AG10803 (cell line): Measurements from ENCODE around the gene SEPTIN7.

ENCODE experiments used
- DNase-seq: peaks from one replicate; pipeline ENCODE4 v3.0.0; 2010; ENCODE audit warnings: low read depth
- H3K4me3 ChIP-seq: 2 replicates; pipeline ENCODE4 v1.5.1; 2011; ENCODE audit warnings: mild to moderate bottlenecking, low read length, control low read depth
- TF ChIP-seq, protein P1 (sequence below): conservative IDR thresholded peaks from 2 replicates; pipeline ENCODE4 v1.5.1; 2011; ENCODE audit warnings: mild to moderate bottlenecking, low read length, control low read depth, inconsistent platforms

The SEPTIN7 gene

DNA sequence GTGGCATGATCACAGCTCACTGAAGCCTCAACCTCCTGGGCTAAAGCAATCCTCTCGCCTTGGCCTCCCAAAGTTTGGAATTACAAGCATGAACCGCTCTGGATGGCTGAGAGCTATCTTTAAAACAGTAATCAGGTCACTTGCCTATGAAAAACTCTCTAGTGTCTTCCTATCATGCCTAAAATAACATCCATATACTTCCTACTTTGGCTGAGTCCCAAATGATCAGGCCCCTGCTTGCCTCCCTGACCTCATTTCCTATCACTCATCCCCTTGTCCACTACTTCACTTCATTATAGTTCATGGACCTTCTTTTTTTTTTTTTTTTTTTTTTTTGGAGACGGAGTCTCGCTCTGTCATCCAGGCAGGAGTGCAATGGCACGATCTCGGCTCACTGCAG lies 28.0 kb downstream of the SEPTIN7 start:
- DNase-seq, result no peak
- TF ChIP-seq, protein P1, sequence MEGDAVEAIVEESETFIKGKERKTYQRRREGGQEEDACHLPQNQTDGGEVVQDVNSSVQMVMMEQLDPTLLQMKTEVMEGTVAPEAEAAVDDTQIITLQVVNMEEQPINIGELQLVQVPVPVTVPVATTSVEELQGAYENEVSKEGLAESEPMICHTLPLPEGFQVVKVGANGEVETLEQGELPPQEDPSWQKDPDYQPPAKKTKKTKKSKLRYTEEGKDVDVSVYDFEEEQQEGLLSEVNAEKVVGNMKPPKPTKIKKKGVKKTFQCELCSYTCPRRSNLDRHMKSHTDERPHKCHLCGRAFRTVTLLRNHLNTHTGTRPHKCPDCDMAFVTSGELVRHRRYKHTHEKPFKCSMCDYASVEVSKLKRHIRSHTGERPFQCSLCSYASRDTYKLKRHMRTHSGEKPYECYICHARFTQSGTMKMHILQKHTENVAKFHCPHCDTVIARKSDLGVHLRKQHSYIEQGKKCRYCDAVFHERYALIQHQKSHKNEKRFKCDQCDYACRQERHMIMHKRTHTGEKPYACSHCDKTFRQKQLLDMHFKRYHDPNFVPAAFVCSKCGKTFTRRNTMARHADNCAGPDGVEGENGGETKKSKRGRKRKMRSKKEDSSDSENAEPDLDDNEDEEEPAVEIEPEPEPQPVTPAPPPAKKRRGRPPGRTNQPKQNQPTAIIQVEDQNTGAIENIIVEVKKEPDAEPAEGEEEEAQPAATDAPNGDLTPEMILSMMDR, result no peak
- no peak overlapping the region for H3K4me3 ChIP-seq

DNA sequence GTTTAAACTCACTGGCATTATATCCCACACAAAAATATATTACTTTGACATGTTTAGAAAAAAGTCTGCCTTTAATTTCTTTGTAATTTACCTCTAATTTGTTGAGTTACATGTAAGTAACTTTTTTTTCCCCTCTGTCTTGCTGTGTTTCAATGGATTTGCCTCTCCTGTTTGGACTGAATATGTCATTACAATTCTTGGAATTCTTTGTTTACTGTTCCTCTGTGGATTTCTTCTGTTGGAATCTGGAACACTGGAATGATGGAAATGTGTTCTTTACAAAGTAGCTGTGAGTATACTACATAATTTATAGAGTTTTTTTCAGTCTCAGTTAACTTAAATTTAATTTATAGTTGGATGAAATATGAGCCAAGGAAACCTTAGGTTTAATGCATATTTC lies 30.4 kb downstream of the SEPTIN7 start:
- H3K4me3 ChIP-seq, result no peak overlapping the region
- peak; percentile 65 for DNase-seq
- TF ChIP-seq, protein P1, result no peak

DNA sequence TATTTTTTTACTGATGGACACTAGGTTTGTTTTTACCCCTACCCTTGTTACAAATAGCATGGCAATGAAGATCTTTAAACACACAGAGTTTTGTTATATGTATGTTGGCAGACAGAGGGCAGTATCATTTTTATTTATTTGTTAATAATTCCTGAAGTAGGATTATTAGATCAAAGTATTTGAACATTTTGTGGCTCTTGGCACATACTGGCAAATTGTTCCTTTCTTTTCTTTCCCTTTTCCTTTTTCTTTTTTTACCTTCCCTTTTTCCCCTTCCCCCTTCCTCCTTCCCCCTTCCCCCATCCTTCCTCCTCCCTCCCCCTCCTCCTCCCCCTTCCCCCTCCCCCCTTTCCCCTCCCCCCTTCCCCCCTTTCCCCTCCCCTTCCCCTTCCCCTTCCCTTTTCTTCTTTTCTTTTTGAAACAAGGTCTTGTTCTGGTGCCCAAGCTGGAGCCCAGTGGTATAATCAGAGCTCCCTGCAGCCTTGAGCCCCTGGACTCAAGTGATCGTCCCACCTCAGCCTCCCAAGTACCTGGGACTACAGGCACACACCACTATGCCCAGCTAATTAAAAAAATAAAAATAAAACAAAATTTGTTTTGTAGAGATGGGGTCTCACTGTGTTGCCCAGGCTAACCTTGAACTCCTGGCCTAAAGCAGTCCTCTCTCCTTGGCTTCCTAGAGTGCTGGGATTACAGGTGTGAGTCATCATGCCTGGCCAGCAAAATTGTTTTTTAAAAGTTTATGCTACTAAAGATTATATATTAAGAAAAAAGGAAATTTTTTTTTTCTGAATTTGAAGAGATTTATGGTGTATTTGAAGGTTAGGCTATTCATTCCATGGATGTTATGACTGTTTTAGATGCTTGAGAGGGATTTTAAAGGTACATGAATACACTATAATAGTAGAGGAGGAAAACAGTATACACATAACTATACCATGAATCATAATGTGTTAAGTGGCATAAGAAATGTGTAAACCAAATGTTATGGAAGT lies 39.3 kb downstream of the SEPTIN7 start:
- peak; percentile 91 for DNase-seq
- H3K4me3 ChIP-seq, result no peak overlapping the region
- TF ChIP-seq, protein P1, result no peak

DNA sequence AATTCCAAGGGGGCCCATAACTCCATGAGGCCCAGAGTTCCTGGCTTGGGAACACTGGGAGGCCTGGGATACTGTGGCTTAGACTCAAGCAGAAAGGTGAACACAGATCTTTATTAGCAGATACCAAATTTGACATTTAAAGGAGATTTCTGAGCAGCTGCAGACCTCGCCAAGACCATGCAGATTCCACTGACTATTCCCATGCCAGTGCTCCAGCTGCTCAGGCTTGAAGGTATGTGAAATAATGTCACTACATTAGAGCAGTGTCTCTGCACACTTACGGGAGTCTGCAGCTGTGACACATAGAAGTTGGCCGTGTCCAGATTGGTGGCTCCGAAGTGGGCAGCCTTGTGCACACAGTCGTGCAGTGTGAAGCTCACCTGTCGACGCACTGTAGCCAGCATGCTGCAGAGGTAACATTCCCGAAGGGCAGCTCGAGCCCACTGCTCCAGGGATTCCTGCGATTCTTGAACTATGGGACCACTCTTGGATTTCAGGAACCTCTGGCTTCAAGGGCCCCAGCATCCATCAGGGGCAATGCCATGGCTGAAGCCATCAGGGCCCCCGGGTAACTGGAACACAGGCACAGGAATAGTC lies 46.1 kb downstream of the SEPTIN7 start:
- TF ChIP-seq, protein P1, result no peak
- DNase-seq, result no peak
- H3K4me3 ChIP-seq, result no peak overlapping the region

DNA sequence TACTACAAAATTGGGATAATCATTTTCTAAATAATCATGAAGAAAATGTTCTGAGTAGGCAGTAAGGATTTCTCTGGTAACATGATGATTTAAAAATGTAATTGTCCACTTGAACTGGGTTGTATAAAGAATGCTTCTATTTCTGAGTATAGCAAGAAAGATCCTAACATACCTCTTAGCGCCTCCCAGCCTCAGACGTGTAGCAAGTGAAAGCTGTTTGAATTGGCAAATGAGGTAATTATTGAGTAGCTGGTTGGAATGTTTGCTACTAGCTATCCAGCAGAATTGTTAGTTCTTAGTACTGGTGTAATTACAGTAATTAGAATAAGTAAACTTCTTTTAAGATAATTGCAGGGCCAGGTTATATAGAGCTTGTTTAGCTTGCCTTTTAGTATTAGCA lies 47.9 kb downstream of the SEPTIN7 start:
- no peak overlapping the region for H3K4me3 ChIP-seq
- TF ChIP-seq, protein P1, result no peak
- peak; percentile 13 for DNase-seq

DNA sequence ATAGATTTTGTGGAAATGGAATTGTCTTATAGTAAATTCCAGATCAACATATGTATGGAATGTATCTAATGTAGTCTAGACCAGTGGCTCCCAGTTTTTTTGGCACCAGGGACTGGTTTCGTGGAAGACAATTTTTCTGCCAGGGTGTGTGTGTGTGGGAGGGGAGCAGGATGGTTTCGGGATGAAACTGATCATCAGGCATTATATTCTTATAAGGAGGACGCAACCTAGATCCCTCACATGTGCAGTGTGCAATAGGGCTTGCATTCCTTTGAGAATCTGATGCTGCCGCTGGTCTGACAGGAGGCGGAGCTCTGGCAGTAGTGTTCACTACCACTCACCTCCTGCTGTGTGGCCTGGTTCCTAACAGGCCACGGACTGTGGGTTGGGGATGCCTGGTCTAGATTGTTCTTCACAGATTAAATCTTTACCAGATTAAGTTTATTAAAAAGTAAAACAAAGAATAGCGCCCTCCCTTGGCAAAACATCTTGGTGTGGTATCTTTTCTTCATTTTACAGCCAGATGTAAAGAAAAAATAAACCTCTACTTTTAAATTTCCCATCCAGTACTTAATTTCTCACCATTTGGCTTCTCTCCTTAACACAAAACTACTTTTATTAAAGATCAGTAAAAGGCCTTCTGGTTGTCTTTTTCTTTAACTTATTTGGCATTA lies 48.4 kb downstream of the SEPTIN7 start:
- TF ChIP-seq, protein P1, result no peak
- no peak overlapping the region for H3K4me3 ChIP-seq
- peak; percentile 33 for DNase-seq
